Activated CD8-positive, alpha-beta memory T cell treated with anti-CD3 and anti-CD28 coated beads for 48 hours (primary cell): Measurements from ENCODE around the gene GABBR2.

Experiments
- DNase-seq, 3 experiments: peaks; one replicate each; pipeline ENCODE4 v3.0.0-alpha.2; 2020; ENCODE audit warnings: low read depth in 2 of 3, low spot score in 2 of 3

GABBR2 gene

DNA sequence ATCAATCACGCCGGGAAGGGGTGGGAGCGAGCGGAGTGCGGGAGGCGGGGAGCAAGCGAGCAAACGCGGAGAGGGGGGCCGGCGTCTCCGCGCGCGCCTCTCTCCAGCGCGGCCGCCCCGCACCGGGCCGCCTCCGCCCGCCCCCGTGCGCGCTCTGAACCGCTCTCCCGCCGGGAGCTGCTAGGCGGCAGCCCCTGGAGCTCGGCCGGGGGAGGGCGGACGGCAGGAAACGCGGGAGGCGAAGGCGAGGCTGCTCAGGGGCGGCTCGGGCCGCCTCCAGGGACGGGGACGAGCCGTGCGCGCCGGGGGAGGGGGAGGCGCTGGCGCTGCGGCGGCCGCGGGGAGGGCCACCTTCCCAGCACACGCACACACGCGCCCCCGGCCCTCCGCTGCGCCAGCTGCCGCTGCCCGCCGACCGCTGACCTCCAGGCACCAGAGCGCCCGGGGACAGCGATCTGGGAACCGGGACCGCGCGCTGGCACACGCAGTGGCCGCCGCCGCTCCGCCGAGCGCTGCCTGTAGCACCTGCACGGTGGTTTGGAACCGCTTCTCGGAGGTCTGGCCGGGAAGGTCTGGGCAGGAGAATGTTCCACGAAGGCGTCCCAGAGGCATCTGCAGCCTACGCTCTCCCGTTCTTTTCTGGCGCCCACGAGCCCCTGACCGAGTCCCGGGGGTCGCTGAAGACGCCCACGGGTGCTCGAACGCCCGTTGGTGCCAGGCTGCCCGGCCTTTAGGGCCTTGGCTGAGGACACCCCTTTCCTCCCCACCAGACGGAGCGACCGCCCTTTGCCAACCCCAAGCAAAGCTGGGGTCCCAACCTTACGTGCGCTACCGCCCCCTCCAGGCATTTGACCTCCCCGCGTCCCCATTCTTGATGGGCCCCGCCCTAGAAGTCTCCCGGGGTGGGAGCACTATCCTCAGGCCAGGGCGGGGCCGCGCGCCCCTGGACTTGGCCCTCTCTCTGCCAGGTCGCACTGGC is at the start of gene GABBR2:
Gene GABBR2, minus strand, starts transcription at position 3 of the 979 bp plus-strand sequence. CDS start 198 bp downstream, outside the sequence.
- no peak for DNase-seq

DNA sequence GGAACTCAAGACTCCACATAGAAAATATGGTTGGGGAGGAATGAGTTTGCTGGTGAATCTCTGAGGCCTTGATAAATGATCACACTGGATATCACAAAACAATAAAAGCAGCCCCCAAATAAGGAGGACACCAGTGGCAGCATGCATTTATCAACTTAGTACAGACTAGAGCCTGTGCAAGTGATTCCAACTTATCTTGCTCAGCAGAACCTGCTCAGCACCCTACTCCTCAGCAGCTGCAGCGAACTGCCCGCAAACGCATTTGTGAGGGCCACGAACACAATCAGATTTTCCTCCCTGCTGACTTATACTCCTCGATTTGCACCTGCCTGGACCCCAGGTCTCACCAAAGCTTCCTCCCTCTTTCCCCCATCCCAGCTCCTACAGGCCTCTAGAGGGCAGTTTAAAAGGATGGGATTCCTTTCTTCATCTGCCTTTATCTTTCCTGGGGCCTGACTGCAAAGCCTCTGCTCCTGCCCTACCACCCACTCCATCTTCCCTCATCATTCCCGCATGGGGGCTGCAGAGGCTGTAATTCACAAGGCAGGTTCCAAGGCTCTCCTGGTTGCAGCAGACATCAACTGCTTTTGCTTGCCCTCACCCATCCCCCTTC is 46.4 kb upstream of the GABBR2 start:
- DNase-seq, result no peak

DNA sequence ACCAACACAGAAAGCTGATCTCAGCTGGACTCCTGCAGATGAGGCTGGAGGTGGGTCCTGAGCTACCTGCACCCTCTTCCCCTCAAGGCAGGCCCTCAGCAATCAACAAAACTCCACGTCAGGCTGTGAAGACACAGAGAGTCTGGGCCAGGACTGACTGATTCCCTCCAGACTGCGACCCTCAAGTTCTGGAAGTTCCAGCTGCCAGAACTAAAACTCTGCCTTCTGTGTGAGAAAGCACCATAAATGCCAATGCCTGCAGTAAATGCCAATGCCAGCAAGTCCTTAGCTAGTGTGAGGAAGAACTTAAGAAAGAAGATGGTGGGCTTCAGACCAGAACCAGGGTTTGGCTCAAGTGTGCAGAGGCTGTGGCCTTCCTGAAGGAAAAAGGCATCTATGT is 42.5 kb upstream of the GABBR2 start:
- no peak for DNase-seq

DNA sequence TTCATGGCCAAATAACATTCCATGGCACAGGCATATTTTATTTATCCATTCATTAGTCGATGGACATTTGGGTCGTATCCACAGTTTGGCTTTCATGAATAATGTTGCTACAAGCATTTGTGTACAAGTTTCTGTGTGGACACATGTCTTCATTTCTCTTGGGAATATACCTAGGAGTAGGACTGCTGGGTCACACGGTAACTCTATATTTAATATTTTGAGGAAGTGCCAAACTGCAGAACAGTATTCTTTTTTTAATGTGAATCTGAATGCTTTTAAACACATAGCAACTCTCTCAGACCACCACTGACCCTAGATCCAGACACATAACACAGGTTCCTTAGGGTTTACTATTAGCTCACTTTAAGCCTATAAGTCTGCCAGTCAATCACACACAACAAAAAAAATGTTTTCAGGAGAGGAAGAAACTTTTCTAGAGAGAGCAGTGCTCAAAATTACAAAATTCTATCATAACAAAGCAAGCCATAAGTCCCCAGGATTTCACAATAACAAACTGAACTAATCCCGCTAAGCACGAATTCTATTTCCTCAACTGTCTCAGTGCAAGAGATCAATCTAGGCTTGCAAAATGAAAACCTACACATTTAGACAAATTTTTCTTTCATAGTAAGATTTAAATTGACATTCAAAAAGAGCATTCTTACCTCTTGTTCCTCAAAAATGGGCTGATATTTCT is 41.8 kb upstream of the GABBR2 start:
- no peak for DNase-seq

DNA sequence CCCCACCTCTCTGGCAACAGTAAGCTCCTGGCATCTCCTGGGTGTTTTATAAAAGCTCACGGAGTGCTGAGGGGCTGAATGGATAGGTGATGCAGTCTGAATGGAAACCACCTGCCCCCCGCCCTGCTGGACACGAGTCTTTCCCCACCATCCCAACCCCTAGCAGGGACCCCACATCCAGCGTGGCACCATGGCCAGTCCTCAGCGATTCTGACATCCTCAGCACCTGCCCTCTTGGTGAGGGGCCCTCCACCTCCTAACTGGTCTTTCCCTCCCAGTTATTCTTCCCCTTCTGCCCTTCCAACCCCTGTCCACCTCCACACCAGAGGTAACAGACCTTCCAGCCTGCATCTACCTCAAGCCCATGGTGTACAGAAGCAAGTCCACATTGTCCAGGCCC is 38.7 kb upstream of the GABBR2 start:
- no peak for DNase-seq

DNA sequence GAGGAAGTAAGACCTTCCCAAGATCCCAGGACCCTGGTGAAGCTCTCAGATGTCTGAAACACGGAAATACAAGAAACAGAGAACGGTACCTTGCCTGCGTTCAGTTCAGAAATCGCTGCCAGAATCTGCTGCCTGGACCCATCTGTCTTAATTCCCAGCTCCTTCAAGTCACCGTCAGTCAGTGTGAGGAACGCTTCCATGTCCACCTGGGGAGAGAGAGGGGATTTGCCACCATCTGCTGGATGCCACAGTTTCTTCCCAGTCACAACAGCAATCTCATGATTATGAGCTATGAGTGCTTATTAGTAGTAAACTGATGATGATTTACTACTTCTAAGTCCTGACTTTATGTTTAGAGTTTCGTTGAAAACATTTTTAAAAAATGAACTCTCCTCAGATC is 36.7 kb upstream of the GABBR2 start:
- DNase-seq, result no peak

DNA sequence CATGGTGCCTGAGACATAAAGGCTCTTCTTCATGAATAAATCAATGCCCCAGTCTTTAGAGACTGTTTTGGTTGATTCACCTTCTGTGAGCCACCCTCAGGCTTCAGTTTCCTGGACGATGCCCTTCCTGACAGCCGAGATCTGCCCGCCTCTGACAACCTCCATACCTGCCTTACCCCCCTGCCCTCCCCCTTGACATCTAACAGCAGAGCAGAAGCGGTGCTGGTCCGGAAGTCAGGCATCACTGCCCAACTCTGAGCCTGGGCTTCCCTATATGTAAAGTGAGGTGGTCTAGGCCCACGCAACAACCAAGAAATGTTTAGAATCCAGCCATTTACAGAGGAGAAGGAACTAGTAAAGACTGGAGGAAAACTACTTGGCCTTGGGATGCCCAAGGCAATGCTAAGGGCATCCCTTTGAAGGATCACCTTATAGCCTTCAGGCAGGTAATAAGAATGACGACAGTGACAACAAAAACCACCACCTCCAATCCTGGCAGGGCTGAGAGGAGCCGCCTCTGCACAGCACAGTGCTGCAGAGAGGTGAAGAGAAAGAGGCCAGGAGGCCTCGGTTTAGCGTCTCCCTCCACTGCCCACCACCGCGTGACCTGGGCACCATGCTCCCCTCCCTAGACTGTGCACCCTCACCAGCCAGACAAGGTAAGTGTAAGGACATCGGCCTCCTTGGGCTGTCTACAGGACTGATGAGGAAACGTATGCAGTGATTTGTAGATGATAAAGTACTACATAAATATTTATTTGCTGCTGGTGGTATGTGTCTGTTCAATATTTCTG is 35.3 kb upstream of the GABBR2 start:
- no peak for DNase-seq

DNA sequence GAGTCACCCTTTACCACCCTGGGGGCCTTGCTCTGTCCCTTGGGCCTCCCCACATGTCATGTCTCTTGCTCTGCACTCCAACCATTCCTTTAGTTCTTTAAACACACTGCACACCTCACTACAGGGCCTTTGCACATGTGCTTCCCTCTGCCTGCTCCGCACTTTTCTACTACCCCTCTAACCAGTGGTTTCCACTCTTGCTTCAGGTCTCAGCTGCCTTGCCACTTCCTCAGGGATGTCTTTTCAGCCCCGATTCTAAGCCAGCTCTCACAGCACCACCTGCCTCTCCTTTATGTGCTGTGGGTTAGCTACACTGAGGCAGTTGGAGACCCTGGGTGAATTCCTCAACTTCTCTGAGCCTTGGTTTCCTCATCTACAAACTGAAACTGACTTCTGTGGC is 34.6 kb upstream of the GABBR2 start:
- DNase-seq, result no peak

DNA sequence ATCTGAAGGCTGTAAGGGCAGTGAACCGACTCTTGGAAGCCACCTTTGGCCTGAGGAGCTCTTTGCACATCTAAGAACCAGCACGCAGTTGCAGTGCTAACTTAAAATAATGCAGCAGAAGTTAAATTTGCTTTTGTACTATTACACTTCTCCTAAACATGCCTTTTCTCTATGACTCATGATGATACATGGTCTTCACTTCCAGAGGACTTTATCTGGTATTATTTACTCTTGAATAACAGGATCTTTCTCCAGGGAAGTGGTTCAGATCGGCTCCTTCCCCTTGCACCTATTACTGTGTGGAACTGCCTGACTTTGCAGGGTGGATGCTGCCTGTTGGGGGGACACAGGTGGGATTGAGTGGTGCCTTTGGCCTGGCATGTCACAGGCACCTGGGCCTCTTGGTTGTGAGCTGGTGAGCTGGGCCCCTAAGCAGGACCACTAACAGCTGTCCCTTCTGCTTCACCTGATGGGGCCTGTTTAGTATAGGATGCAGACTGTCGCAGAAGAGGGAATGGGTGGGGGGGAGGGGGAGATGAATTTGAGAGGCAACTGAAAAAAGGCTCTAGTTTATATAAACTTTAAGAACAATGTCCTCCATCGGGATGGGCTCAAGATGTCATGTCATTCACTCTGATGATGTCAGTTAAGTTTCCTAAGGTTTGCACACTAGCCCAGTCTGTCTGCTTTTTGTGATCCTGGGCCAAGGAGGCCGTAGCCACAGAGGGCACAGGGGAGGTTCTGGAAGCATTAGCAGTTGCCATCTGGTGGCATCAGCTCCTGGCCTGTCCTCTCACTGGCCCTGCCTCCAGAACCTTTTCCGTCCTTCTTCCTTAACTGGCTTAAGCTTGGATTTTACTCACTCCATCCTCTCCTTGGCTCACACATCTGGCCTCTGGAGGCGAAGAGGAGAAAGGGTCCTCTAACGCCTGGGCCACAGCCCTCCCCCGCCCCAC is 33.9 kb upstream of the GABBR2 start:
- no peak for DNase-seq

DNA sequence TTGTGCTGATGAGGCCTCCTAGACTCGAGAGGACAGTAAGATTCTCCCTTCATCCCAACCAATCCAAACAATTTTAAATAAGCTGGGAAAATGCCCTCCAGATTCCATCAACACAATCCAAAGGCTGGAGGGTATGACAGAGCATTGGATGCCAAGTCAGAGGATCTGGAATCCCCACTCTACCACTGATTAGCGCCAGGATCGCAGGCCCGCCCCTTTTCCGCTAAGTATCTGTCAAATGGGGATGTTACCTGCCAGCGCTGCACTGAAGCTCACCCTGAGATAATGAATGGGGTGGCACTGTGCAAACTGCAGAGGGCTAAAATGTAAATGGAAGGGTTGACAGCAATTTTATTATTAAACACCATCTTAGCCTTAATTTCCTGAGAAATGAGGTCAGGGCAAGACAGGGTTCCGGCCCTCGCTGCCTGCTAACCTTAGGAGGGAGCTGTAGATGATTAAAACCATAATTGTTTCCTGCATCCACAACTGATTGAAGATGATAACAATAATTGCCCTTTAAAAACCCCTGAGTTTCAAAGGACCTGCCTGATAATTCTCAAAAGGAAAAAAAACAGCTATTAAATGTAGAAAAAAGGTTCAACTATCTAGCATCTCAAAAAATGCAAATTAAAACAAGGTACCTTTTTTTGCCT is 31.6 kb upstream of the GABBR2 start:
- no peak for DNase-seq

DNA sequence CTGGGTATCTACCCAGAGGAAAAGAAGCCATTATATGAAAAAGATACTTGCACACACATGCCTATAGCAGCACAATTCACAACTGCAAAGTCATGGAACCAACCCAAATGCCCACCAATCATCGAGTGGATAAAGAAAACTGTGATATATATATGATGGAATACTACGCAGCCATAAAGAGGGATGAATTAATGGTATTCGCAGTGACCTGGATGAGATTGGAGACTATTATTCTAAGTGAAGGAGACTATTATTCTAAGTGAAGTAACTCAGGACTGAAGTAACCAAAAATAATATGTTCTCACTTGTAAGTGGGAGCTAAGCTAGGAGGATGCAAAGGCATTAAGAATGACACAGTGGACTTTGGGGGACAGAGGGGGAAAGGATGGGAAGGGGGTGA is 30.0 kb upstream of the GABBR2 start:
- DNase-seq, result no peak

DNA sequence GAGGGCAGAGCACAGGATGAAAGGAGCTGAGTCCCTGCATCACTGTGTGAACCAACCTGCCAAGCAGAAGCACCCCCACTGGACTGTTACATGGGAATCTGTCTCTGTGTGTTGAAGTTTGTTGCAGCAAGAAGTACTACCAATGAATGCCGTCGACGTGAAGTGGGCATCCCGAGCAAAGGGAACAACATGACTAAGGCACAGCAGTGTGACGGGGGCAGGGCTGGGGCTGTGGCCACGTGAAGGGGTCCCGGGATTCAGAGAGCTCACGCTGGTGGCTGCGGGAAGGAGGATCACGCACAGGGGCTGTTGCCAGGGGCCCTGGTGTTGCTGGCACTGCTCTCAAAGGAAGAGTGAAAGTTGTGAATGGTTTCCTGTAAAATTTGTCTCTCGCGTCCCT is 27.5 kb upstream of the GABBR2 start:
- no peak for DNase-seq

DNA sequence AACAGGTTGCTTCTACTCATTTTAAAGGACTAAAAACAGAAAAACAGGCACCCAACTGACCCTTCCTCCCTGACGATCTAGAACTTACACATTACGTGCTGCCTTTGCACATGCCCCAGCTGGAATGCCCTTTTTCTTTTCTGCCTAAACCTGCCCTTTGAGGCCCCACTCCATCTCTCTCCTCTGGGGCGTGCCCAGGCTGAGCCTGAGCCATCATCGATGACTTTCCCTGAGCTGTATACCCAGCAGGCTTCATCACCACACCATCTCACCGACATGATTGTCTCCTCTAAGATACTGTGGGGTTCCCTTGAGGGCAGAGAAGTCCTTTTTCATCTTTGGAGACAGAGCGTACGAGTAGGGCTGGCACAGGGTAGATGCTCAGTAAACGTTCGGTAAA is 24.1 kb upstream of the GABBR2 start:
- DNase-seq, result no peak

DNA sequence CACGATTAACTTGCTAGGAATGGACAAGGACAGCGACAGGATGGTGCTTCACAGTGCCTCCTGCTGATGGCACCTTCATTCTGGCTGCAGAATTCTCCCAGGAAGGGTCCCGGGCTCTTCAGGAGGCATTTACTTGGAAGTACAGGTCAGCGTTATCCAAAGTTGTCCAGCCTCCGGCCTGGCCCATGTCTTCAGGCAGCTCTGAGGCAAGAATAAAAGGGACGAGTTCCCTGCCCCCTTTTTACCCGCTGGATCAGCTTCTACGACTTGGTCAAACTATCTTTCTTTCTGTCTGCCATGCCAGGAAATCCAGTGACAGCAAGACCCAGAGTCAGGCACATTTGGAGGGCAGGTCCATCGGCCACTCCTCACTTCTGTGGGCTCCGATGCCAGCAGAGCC is 23.4 kb upstream of the GABBR2 start:
- DNase-seq, result no peak

DNA sequence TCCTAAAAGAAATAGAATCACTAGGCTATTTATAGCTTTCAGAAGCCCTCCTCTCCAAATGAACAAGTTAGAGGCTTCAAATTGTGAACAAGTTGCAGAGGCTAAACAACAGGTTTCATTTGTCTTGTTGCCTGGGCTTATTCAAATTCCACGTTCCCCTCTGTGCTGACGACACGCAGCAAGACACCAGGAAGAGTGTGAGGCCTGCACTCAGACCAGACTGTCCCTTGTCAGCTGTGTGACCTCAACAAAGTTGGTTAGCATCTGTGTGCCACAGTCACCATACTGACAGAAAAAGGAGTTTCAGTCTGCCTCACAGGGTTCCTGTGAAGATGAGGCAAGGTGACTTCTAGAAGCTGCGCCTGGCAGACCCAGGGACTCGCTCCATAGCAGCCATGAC is 22.1 kb upstream of the GABBR2 start:
- DNase-seq, result no peak

DNA sequence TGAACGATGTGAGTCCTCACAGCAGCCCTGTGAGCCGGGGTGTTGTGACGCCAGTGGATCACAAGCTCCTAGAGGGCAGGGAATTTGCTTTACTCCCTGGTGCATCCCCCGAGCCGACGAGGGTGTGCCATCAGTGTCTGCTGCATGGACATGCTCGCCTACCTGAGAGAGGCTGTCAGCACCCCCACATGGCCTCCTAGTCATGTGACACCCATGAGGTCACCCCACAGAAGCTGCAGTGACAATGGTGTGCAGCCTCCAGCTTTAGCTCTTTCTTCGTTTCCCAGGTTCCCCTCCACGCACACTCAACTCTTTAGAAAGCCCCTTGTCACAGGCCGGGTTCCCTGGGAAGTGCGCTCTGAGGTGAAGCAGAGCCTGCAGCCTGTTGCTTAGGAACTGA is 19.8 kb upstream of the GABBR2 start:
- DNase-seq, result no peak

DNA sequence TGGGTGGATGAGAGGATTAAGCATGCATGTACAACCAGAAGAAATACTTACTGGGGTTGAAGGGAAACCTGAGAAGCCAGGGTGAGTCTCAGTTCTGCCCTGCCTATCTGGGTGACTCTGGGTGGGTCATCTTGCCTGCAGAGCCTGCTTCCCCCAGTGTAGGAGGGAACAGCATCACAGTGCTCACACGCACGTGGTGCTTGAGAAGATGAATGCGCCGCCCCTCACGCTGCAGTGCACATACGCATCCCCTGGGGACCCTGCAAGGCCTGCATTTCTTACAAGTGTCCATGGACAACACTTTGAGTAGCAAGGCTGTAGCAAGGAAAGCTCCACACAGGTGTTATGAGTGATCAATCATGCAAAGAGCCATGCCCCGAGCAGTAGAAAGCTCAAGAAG is 18.7 kb upstream of the GABBR2 start:
- no peak for DNase-seq

DNA sequence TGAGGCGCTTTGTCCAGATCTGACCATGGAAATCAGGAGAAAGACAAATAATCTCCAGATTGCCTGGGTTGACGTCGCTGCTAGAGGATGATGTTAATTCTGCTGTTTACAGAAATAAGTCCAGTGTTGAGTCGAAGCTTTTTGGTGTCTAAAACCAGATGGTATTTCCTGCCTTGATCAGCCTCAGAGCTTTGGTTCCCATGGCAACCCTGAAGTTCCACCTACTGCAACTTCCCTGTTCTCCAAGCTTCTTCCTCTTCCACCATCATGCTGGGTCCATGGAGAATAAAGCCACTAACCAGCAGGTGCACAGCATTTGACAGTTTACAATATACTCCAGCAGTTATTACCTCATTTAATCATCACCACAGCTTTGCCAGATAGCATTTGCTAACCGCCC is 18.0 kb upstream of the GABBR2 start:
- DNase-seq, result no peak

DNA sequence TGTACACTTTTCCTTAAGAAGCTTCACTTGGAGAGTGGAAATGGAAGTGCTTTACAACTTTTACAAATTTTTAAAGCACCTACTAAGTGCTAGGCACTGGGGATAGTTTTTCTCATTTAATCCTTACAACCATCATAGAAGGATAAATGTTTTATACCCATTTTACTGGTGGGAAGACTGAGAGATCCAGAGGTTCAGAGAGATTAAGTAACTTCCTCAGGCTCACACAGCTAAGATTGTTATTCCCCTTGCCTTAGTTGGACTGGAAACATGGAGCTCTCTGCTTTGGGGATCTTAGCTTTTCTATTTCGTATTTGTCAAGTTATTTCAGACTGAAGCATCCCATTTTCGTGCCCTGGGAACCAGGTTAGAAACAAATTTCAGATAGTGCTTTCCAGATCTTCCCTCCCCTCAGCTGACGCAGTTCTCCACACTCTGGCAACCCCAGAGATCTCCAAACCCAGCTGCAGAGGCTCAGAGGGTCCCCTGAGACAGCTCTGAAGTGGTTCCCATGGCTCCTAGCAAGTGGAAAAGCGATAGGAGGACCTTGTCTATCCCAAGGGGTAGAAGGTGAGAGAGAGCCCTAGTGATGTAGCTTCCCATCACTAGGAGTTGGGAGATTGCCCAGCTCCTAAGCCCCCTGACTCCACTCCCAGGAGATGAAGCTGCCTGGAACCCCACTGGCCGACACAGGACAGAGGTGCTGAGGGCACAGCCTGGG is 16.2 kb upstream of the GABBR2 start:
- no peak for DNase-seq
